SK-N-SH (cell line): ENCODE measurements around the gene ALPL.

Experiments used
- MXI1 ChIP-seq: IDR thresholded peaks from 2 replicates; pipeline ENCODE4 v1.6.1; 2012; ENCODE audit warnings: mild to moderate bottlenecking, low read depth, low read length, improper control_type of control experiment
- RCOR1 ChIP-seq: fragments of 150-350 bp; IDR thresholded peaks from 2 replicates; pipeline ENCODE4 v1.6.1; 2017; ENCODE audit warnings: antibody characterized with exemption, low read length
- YY1 ChIP-seq: IDR thresholded peaks from 2 replicates; pipeline ENCODE4 v1.4.0; 2012; ENCODE audit warnings: low read depth, mild to moderate bottlenecking
- TF ChIP-seq, protein P1 (sequence below): fragments of 200-600 bp; sonication (generic); IDR thresholded peaks from 2 replicates; pipeline ENCODE4 v1.6.1; 2017; ENCODE audit warnings: antibody characterized with exemption, mild to moderate bottlenecking, moderate library complexity

DNA sequence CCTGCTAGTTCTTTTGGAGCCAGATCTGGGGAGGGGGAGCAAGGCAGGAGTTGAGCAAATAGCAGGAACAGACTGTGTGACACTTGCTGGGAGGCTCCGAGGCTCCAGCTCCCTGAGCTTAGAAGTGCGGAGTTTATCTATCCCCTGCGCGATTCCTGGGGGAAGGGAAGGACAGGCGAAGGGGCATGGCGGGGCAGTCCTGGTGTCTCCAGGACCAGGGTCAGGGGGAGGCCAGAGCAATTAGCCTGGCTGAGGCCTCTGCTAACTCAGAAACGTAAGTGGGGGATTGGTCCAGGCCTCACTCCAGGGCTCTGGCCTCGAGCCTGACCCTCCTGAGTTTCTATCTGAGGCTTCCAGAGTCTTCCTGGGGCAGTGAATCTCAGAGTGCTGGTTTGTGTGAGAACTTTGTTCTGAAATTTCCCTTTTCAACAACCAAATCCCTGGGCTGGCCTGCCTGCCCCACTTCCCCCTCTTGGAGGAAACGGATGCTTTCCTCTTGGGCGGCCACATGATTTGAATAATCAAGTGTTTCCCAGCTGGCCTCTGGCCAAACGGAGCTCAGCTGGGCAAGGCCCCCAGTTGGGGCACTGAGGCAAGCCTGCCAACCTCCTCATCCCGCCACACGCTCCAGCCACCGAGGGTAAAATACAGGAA lies 15.6 kb downstream of the ALPL start:
- TF ChIP-seq, protein P1, sequence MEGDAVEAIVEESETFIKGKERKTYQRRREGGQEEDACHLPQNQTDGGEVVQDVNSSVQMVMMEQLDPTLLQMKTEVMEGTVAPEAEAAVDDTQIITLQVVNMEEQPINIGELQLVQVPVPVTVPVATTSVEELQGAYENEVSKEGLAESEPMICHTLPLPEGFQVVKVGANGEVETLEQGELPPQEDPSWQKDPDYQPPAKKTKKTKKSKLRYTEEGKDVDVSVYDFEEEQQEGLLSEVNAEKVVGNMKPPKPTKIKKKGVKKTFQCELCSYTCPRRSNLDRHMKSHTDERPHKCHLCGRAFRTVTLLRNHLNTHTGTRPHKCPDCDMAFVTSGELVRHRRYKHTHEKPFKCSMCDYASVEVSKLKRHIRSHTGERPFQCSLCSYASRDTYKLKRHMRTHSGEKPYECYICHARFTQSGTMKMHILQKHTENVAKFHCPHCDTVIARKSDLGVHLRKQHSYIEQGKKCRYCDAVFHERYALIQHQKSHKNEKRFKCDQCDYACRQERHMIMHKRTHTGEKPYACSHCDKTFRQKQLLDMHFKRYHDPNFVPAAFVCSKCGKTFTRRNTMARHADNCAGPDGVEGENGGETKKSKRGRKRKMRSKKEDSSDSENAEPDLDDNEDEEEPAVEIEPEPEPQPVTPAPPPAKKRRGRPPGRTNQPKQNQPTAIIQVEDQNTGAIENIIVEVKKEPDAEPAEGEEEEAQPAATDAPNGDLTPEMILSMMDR: no peak
- TF ChIP-seq YY1: no peak
- no peak for TF ChIP-seq MXI1
- no peak for TF ChIP-seq RCOR1
